ENCODE data around the gene PLAA. TPM values are rescaled to one million over a fixed set of nuclear protein-coding genes. Genes with fewer than 3 reads are reported as not detected.

The PLAA gene
- total and polyA plus RNA-seq, 2 experiments from 2014 or later, result 22.8 to 33.9 TPM

- Histone ChIP-seq H3K27me3 (no peaks in the 10 kb centered on the region), H3K36me3 (replicated peaks; ENCODE audit: insufficient read depth, low read depth) (no peaks in the 10 kb centered on the region), H3K4me3 (no peak overlapping the region), H3K9me2 (replicated peaks; ENCODE audit: insufficient read depth) (no peaks in the 10 kb centered on the region), H3K4me2 (no peak overlapping the region), H3K27ac (no peak overlapping the region), H4K20me1 (ENCODE audit: insufficient read depth, poor library complexity, severe bottlenecking) (peaks cover under 1% of the 10 kb centered on the region), H3K9me3 (ENCODE audit: low read depth) (no peaks in the 10 kb centered on the region), H3K4me1 (ENCODE audit: insufficient read depth) (peaks cover 9% of the 10 kb centered on the region), H2AFZ (no peak overlapping the region), H3K79me2 (peaks cover 12% of the 10 kb centered on the region)
- DNase-seq (ENCODE audit: low spot score), result no peak
- 87% methylated on average over 1 of the region's 1 CpG for WGBS (ENCODE audit: low lambda C conversion rate, missing lambda C conversion rate)
- TF ChIP-seq EZH2 (IDR thresholded peaks at IDR 0.05; ENCODE audit: borderline replicate concordance), result no peak
- TF ChIP-seq CTCF (IDR thresholded peaks at IDR 0.05; ENCODE audit: poor library complexity), result no peak
- TF ChIP-seq EZH2phosphoT487 (IDR thresholded peaks at IDR 0.05; ENCODE audit: low read depth, severe bottlenecking, unreplicated experiment), result no peak
Observed at GRCh38 chr9:26950521-26950920, 3.5 kb upstream of the PLAA start.

DNA sequence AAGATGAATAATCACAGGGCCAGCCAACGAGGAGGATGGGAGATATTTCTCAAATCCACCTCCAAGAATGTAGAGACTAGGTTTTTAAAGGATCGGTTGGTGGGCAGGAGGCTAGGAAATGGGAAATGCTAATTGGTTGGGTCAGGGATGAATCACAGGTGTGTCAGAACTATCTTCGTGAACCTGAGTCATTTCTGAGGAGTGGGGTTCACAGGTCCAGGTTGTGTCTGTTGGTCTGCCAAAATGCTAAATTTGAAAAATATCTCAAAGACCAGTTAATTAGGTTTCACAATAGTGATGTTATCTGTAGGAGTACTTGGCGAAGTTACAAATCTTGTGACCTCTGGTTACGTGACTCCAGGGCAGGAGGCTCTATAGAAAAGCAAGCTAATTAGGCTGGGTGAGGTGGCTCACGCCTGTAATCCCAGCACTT, 2.6 kb upstream of the PLAA start:
- 83% methylated on average over 6 of the region's 6 CpGs for WGBS (ENCODE audit: low lambda C conversion rate, missing lambda C conversion rate)
- H3K9me3 ChIP-seq (ENCODE audit: low read depth), result no peaks in the 10 kb centered on the region
- no peak for TF ChIP-seq EZH2phosphoT487 (IDR thresholded peaks at IDR 0.05; ENCODE audit: low read depth, severe bottlenecking, unreplicated experiment)
- TF ChIP-seq CTCF (IDR thresholded peaks at IDR 0.05; ENCODE audit: poor library complexity), result no peak
- no peak for TF ChIP-seq EZH2 (IDR thresholded peaks at IDR 0.05; ENCODE audit: borderline replicate concordance)

GRCh38 chr9:26947736-26948135, 694 bp upstream of the PLAA start:
- Histone ChIP-seq H3K27ac (peak overlapping the region; percentile 98), H3K9me2 (replicated peaks; ENCODE audit: insufficient read depth) (no peaks in the 10 kb centered on the region), H2AFZ (peak overlapping the region; percentile 74), H3K36me3 (replicated peaks; ENCODE audit: insufficient read depth, low read depth) (no peaks in the 10 kb centered on the region), H3K4me3 (peak overlapping the region; percentile 36), H3K9me3 (ENCODE audit: low read depth) (no peaks in the 10 kb centered on the region), H3K27me3 (no peaks in the 10 kb centered on the region), H3K4me2 (peak overlapping the region; percentile 83), H3K4me1 (ENCODE audit: insufficient read depth) (peaks cover 12% of the 10 kb centered on the region), H4K20me1 (ENCODE audit: insufficient read depth, poor library complexity, severe bottlenecking) (peaks cover 7% of the 10 kb centered on the region), H3K79me2 (peaks cover 40% of the 10 kb centered on the region)
- WGBS (ENCODE audit: low lambda C conversion rate, missing lambda C conversion rate), result 0% methylated on average over 9 of the region's 9 CpGs
- DNase-seq (ENCODE audit: low spot score), result no peak
- TF ChIP-seq CTCF (IDR thresholded peaks at IDR 0.05; ENCODE audit: poor library complexity) (no peak), EZH2phosphoT487 (IDR thresholded peaks at IDR 0.05; ENCODE audit: low read depth, severe bottlenecking, unreplicated experiment) (no peak), EZH2 (IDR thresholded peaks at IDR 0.05; ENCODE audit: borderline replicate concordance) (no peak)

More for the DNA sequence above, 2.6 kb upstream of the PLAA start:
- Histone ChIP-seq H4K20me1 (ENCODE audit: insufficient read depth, poor library complexity, severe bottlenecking) (peaks cover 7% of the 10 kb centered on the region), H3K4me2 (no peak overlapping the region), H3K27me3 (no peaks in the 10 kb centered on the region), H3K4me1 (ENCODE audit: insufficient read depth) (peaks cover 12% of the 10 kb centered on the region), H3K36me3 (replicated peaks; ENCODE audit: insufficient read depth, low read depth) (no peaks in the 10 kb centered on the region), H3K79me2 (peaks cover 20% of the 10 kb centered on the region), H3K4me3 (no peak overlapping the region), H3K27ac (no peak overlapping the region), H3K9me2 (replicated peaks; ENCODE audit: insufficient read depth) (no peaks in the 10 kb centered on the region), H2AFZ (no peak overlapping the region)
- no peak for DNase-seq (ENCODE audit: low spot score)
